HL-60 (cell line): Measurements from ENCODE around the gene FRMPD2.

Experiments used
- DNase-seq, 2 experiments: peaks; one replicate each; pipeline ENCODE4 v3.0.0-alpha.2; 2010 to 2020; ENCODE audit warnings: low read depth in 1 of 2, low spot score in 1 of 2
- H3K27ac ChIP-seq: fragments of 250-450 bp; sonication (Bioruptor Pico); replicated peaks from 2 replicates; pipeline ENCODE4 v1.5.1; 2020; ENCODE audit warnings: mild to moderate bottlenecking, moderate library complexity
- H3K27me3 ChIP-seq: fragments of 250-450 bp; sonication (Bioruptor Pico); 2 replicates; pipeline ENCODE4 v1.5.1; 2021; ENCODE audit warnings: mild to moderate bottlenecking, moderate library complexity; ENCODE audit not compliant: insufficient read depth, poor library complexity, severe bottlenecking
- H3K4me3 ChIP-seq: replicated peaks from 2 replicates; pipeline ENCODE4 v1.5.1; 2011; ENCODE audit warnings: mild to moderate bottlenecking, control low read depth, low read length; ENCODE audit not compliant: insufficient read depth
- GABPA ChIP-seq: IDR thresholded peaks from 2 replicates; pipeline ENCODE4 v1.6.1; 2012; ENCODE audit warnings: low read depth
- POLR2AphosphoS5 ChIP-seq: IDR thresholded peaks from 2 replicates; pipeline ENCODE4 v1.6.1; 2012; ENCODE audit warnings: low read depth
- SPI1 ChIP-seq: IDR thresholded peaks from 2 replicates; pipeline ENCODE4 v1.6.1; 2012; ENCODE audit warnings: low read depth, mild to moderate bottlenecking, borderline replicate concordance
- TF ChIP-seq, protein P1 (sequence below): IDR thresholded peaks from one replicate; pipeline ENCODE4 v1.5.1; 2011; ENCODE audit warnings: low read length, control low read depth, inconsistent platforms; ENCODE audit not compliant: insufficient read depth
- TF ChIP-seq, protein P2 (sequence below): IDR thresholded peaks from 2 replicates; pipeline ENCODE4 v1.6.1; 2012; ENCODE audit warnings: low read depth; ENCODE audit not compliant: insufficient replicate concordance

FRMPD2 gene

DNA sequence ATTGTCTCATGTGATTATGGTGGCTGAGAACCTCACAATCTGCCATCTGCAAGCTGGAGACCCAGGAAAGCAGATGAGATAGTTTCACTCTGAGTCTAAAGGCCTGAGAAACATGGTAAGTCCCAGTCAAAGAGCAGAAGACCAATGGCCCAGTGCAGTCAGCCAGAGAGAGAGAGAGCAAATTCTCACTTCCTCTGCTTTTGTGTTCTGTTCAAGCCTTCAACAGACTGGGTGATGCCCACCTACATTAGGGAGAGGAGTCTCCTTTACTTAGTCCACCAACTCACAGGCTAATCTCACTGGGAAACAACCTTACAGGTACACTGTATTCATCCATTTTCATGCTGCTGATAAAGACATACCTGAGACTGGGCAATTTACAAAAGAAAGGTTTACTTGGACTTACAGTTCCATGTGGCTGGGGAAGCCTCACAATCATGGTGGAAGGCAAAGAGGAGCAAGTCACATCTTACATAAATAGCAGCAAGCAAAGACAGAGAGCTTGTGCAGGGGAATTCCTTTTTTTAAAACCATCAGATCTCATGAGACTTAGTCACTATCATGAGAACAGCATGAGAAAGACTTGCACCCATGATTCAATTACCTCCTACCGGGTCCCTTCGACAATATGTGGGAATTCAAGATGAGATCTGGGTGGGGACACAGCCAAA is 4.7 kb upstream of the FRMPD2 start:
- no peak overlapping the region for H3K27ac ChIP-seq
- TF ChIP-seq, protein P1, sequence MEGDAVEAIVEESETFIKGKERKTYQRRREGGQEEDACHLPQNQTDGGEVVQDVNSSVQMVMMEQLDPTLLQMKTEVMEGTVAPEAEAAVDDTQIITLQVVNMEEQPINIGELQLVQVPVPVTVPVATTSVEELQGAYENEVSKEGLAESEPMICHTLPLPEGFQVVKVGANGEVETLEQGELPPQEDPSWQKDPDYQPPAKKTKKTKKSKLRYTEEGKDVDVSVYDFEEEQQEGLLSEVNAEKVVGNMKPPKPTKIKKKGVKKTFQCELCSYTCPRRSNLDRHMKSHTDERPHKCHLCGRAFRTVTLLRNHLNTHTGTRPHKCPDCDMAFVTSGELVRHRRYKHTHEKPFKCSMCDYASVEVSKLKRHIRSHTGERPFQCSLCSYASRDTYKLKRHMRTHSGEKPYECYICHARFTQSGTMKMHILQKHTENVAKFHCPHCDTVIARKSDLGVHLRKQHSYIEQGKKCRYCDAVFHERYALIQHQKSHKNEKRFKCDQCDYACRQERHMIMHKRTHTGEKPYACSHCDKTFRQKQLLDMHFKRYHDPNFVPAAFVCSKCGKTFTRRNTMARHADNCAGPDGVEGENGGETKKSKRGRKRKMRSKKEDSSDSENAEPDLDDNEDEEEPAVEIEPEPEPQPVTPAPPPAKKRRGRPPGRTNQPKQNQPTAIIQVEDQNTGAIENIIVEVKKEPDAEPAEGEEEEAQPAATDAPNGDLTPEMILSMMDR, result no peak
- TF ChIP-seq, protein P2, sequence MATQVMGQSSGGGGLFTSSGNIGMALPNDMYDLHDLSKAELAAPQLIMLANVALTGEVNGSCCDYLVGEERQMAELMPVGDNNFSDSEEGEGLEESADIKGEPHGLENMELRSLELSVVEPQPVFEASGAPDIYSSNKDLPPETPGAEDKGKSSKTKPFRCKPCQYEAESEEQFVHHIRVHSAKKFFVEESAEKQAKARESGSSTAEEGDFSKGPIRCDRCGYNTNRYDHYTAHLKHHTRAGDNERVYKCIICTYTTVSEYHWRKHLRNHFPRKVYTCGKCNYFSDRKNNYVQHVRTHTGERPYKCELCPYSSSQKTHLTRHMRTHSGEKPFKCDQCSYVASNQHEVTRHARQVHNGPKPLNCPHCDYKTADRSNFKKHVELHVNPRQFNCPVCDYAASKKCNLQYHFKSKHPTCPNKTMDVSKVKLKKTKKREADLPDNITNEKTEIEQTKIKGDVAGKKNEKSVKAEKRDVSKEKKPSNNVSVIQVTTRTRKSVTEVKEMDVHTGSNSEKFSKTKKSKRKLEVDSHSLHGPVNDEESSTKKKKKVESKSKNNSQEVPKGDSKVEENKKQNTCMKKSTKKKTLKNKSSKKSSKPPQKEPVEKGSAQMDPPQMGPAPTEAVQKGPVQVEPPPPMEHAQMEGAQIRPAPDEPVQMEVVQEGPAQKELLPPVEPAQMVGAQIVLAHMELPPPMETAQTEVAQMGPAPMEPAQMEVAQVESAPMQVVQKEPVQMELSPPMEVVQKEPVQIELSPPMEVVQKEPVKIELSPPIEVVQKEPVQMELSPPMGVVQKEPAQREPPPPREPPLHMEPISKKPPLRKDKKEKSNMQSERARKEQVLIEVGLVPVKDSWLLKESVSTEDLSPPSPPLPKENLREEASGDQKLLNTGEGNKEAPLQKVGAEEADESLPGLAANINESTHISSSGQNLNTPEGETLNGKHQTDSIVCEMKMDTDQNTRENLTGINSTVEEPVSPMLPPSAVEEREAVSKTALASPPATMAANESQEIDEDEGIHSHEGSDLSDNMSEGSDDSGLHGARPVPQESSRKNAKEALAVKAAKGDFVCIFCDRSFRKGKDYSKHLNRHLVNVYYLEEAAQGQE, result no peak
- H3K27me3 ChIP-seq, result no peaks in the 10 kb centered on the region
- no peak overlapping the region for H3K4me3 ChIP-seq
- DNase-seq, result no peak

DNA sequence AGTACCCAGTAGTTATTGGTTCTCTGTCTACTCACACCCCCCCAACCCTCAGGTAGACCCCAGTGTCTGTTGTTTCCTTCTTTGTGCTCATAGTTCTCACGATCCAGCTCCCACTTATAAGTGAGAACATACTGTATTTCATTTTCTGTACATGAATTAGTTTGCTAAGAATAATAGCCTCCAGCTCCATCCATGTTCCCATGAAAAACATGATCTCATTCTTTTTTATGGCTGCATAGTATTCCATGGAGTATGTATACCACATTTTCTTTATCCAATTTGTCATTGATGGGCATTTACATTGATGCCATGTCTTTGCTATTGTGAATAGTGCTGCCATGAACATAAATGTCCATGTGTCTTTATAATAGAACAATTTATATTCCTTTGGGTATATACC is 2.6 kb upstream of the FRMPD2 start:
- DNase-seq, result no peak
- Histone ChIP-seq H3K27me3 (no peaks in the 10 kb centered on the region), H3K4me3 (no peak overlapping the region), H3K27ac (no peak overlapping the region)
- TF ChIP-seq, protein P2, result no peak
- no peak for TF ChIP-seq GABPA
- TF ChIP-seq, protein P1, result no peak

DNA sequence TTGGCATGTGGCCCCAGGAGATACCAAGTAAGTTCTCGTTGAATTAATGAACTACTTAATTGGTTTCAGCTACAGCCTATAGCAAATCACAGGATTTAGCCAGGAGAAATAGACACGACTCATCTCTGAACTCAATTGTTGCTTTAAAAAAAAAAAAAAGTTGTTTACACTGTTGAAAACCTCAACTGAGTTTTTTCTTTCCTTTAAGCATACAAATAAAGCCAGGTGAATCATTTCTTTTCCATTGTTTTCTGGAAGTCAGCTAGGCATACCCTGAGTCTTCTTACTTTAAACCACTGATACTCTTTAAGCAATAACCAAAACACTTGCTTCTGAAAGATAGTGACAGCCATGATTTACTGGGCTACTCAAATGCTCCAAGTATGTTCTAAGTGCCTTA is 755 bp downstream of the FRMPD2 start:
- Histone ChIP-seq H3K27me3 (no peaks in the 10 kb centered on the region), H3K27ac (no peak overlapping the region), H3K4me3 (no peak overlapping the region)
- DNase-seq, result no peak
- TF ChIP-seq SPI1, result no peak
- no peak for TF ChIP-seq POLR2AphosphoS5
- TF ChIP-seq, protein P1, result no peak
- no peak for TF ChIP-seq GABPA
- TF ChIP-seq, protein P2, result no peak
